ENCODE measurements around the gene FAS. TPM values are rescaled to one million over a fixed set of nuclear protein-coding genes. Genes with fewer than 3 reads are reported as not detected.

FAS gene
- total RNA-seq, 4 donors from 2014 or later: 14.4 to 133 (median 48.7) TPM

GRCh38 chr10:89053555-89053954 is 63.0 kb downstream of the FAS start:
- Histone ChIP-seq H3K36me3 (no peaks in the 10 kb centered on the region), H3K4me1 (no peaks in the 10 kb centered on the region), H3K9me3 (no peaks in the 10 kb centered on the region), H3K4me3 (no peak overlapping the region), H3K27me3 (no peaks in the 10 kb centered on the region), H3K27ac (no peak overlapping the region)
- no peak for DNase-seq
- TF ChIP-seq CTCF (IDR thresholded peaks at IDR 0.05) (no peak), POLR2A (IDR thresholded peaks at IDR 0.05) (no peak)
- intact Hi-C loops (cut with DNase I; ENCODE audit: low total_unique reads): no loop called here

GRCh38 chr10:89055159-89055558 is 64.6 kb downstream of the FAS start:
- intact Hi-C loops (cut with DNase I; ENCODE audit: low total_unique reads): no loop called here
- H3K4me1 ChIP-seq: no peaks in the 10 kb centered on the region
- H3K4me3 ChIP-seq: no peak overlapping the region
- DNase-seq: no peak
- no peak overlapping the region for H3K27ac ChIP-seq
- TF ChIP-seq CTCF (IDR thresholded peaks at IDR 0.05) (no peak), POLR2A (IDR thresholded peaks at IDR 0.05) (no peak)
- H3K27me3 ChIP-seq: no peaks in the 10 kb centered on the region
- no peaks in the 10 kb centered on the region for H3K36me3 ChIP-seq
- no peaks in the 10 kb centered on the region for H3K9me3 ChIP-seq

- Histone ChIP-seq H3K27me3 (no peaks in the 10 kb centered on the region), H3K9me3 (no peaks in the 10 kb centered on the region), H3K36me3 (no peaks in the 10 kb centered on the region), H3K4me1 (no peaks in the 10 kb centered on the region), H3K4me3 (no peak overlapping the region), H3K27ac (no peak overlapping the region)
- intact Hi-C loops (cut with DNase I; ENCODE audit: low total_unique reads): no loop called here
- TF ChIP-seq CTCF (IDR thresholded peaks at IDR 0.05): no peak
- TF ChIP-seq POLR2A (IDR thresholded peaks at IDR 0.05): no peak
- DNase-seq: peak in 1 of 2 donors; percentile 29
Measured at GRCh38 chr10:89062861-89063260, 72.3 kb downstream of the FAS start.

- Histone ChIP-seq H3K27ac (no peak overlapping the region), H3K27me3 (no peaks in the 10 kb centered on the region), H3K4me3 (no peak overlapping the region), H3K4me1 (no peaks in the 10 kb centered on the region), H3K9me3 (no peaks in the 10 kb centered on the region), H3K36me3 (no peaks in the 10 kb centered on the region)
- intact Hi-C loops (cut with DNase I; ENCODE audit: low total_unique reads): no loop called here
- DNase-seq: no peak
- TF ChIP-seq CTCF (IDR thresholded peaks at IDR 0.05): no peak
- no peak for TF ChIP-seq POLR2A (IDR thresholded peaks at IDR 0.05)
Measured at GRCh38 chr10:89063465-89063864, 72.9 kb downstream of the FAS start.

- H3K27me3 ChIP-seq: no peaks in the 10 kb centered on the region
- no peak for DNase-seq
- H3K9me3 ChIP-seq: no peaks in the 10 kb centered on the region
- intact Hi-C loops (cut with DNase I; ENCODE audit: low total_unique reads): no loop called here
- no peak overlapping the region for H3K4me3 ChIP-seq
- H3K4me1 ChIP-seq: no peaks in the 10 kb centered on the region
- TF ChIP-seq POLR2A (IDR thresholded peaks at IDR 0.05) (no peak), CTCF (IDR thresholded peaks at IDR 0.05) (no peak)
- H3K36me3 ChIP-seq: no peaks in the 10 kb centered on the region
- no peak overlapping the region for H3K27ac ChIP-seq
Measured at GRCh38 chr10:89064748-89065147, 74.2 kb downstream of the FAS start.

Small RNAs within 50 kb of the gene (microRNA-seq; reads per million reads assigned to microRNA genes)
- not detected for gene MIR4679-1 (ENCODE audit: borderline microRNAs expressed, borderline replicate concordance)
- not detected for gene MIR4679-2 (ENCODE audit: borderline microRNAs expressed, borderline replicate concordance)

Small RNAs within 50 kb of the gene (small RNA-seq; reads per million reads assigned to genes)
- gene MIR4679-2: not detected
- gene RF02116: not detected

Other genes starting within 250 kb of the FAS start
- gene LIPN, start 230.8 kb upstream of the FAS start, total RNA-seq: not detected
- not detected for gene LIPM, start 188.1 kb upstream of the FAS start, total RNA-seq
- gene ANKRD22, start 139.0 kb upstream of the FAS start, total RNA-seq: under 1 TPM in 1 of 4 donors, not detected in 3; 0.48 TPM
- gene STAMBPL1, start 110.6 kb upstream of the FAS start, total RNA-seq: 10 to 100 TPM in 1 of 4 donors, 1 to 10 TPM in 3; 3.8 to 23.6 (median 6.5) TPM
- 1,000 to 10,000 TPM; 2,685 to 5,347 (median 3,837) TPM for gene ACTA2, start 38.0 kb upstream of the FAS start, total RNA-seq
- gene CH25H, start 216.5 kb downstream of the FAS start, total RNA-seq: under 1 TPM in 2 of 4 donors, not detected in 2; 0.24 to 0.48 TPM